ENCODE measurements around the gene CLCN5. TPM values are rescaled to one million over a fixed set of nuclear protein-coding genes. Genes with fewer than 3 reads are reported as not detected.

CLCN5 gene
- total RNA-seq, 1 donor from 2014 or later: 36.4 TPM

DNA sequence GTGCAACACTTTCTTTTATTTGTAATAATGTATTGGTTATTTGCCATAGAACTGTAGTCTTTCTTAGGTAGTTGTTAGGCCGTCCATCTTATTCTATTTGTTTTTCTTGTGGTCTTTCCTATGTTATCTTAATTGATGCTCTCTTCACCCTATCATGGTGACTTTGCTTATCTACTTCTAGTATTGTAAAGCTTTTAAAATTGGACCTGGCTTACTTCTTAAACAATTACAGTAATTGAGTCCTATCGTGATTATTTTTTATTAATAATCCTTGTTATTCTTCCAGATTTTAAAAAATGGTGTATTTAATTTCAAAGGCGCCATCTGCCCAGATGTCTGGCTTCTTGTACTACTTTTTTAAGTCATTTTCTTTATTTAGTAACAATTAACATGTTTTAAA lies 63.7 kb downstream of the CLCN5 start:
- Mint-ChIP-seq H3K36me3 (no peaks in the 10 kb centered on the region), H3K4me3 (no peak overlapping the region), H3K4me1 (ENCODE audit: unreplicated experiment) (peaks cover 6% of the 10 kb centered on the region), H3K27me3 (no peaks in the 10 kb centered on the region), H3K9me3 (no peaks in the 10 kb centered on the region), H3K27ac (no peak overlapping the region)
- TF ChIP-seq, protein P1, sequence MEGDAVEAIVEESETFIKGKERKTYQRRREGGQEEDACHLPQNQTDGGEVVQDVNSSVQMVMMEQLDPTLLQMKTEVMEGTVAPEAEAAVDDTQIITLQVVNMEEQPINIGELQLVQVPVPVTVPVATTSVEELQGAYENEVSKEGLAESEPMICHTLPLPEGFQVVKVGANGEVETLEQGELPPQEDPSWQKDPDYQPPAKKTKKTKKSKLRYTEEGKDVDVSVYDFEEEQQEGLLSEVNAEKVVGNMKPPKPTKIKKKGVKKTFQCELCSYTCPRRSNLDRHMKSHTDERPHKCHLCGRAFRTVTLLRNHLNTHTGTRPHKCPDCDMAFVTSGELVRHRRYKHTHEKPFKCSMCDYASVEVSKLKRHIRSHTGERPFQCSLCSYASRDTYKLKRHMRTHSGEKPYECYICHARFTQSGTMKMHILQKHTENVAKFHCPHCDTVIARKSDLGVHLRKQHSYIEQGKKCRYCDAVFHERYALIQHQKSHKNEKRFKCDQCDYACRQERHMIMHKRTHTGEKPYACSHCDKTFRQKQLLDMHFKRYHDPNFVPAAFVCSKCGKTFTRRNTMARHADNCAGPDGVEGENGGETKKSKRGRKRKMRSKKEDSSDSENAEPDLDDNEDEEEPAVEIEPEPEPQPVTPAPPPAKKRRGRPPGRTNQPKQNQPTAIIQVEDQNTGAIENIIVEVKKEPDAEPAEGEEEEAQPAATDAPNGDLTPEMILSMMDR (conservative IDR thresholded peaks at IDR 0.05): no peak
- no peak for DNase-seq (ENCODE audit: extremely low spot score, unreplicated experiment)

DNA sequence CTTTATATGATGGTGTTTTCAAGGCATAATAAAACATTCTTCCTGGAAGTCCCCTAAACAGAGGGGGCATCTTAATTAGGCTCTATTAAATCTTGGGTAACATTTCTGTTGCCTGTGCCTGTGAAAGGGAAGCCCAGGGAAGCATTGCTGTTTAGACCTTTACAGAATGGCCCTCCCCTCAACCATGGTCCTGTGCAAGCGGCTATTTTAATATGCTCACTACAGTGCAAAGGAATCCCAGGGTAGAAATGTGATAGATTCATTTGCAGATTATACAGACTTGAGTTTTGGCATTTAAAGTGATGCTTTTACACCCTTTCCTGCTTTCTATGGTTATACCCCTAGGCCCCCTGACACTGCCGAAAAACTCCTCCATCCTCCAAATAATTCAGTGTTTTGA lies 65.3 kb downstream of the CLCN5 start:
- H3K9me3 Mint-ChIP-seq: no peaks in the 10 kb centered on the region
- H3K27ac Mint-ChIP-seq: no peak overlapping the region
- H3K4me1 Mint-ChIP-seq (ENCODE audit: unreplicated experiment): peaks cover 6% of the 10 kb centered on the region
- H3K27me3 Mint-ChIP-seq: no peaks in the 10 kb centered on the region
- DNase-seq (ENCODE audit: extremely low spot score, unreplicated experiment): no peak
- TF ChIP-seq, protein P1 (conservative IDR thresholded peaks at IDR 0.05): no peak
- no peaks in the 10 kb centered on the region for H3K36me3 Mint-ChIP-seq
- H3K4me3 Mint-ChIP-seq: no peak overlapping the region

DNA sequence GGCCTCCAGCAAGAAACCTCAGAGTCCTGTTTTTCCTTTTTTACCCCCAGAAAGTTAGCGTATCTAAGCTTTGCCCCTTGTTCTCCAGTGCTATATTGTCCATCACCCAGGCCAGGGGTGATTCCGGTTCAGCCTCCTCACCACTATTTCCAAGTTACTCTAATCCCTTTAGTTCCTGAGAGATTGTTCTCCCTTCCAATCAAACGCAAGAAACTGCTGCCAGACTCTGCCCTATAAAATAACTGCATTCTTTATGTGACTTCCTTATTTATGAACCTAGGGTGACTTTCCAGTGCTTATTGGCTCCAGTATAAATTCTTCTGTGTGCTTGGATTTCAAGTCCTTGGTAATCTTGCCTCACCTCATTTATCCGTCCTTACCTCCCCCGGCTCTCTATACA lies 65.7 kb downstream of the CLCN5 start:
- no peak overlapping the region for H3K27ac Mint-ChIP-seq
- no peak for DNase-seq (ENCODE audit: extremely low spot score, unreplicated experiment)
- TF ChIP-seq, protein P1 (conservative IDR thresholded peaks at IDR 0.05): no peak
- no peaks in the 10 kb centered on the region for H3K9me3 Mint-ChIP-seq
- H3K4me3 Mint-ChIP-seq: peak overlapping the region; percentile 22
- peaks cover 6% of the 10 kb centered on the region for H3K4me1 Mint-ChIP-seq (ENCODE audit: unreplicated experiment)
- H3K27me3 Mint-ChIP-seq: no peaks in the 10 kb centered on the region
- no peaks in the 10 kb centered on the region for H3K36me3 Mint-ChIP-seq

DNA sequence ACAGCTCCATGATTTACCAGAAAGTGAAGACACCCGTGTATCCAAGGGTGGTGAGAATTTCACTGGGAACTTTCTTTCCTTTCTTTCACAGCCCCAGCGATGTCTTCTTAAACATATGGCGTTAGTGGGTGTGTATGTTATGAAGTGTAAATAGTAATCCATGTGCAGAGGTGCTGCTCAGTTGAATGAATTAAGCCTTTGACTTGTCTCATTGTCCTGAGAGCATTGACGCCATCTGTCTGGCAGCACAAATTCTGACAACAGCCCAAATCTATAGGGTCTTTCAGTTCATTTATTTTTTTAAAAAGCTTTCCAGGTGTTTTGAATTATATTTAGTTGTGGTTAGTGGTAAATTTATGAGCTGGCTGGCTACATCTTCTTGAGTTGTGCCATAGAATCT lies 69.4 kb downstream of the CLCN5 start:
- TF ChIP-seq, protein P1 (conservative IDR thresholded peaks at IDR 0.05): no peak
- Mint-ChIP-seq H3K4me3 (no peak overlapping the region), H3K27ac (no peak overlapping the region), H3K36me3 (no peaks in the 10 kb centered on the region), H3K4me1 (ENCODE audit: unreplicated experiment) (peaks cover 11% of the 10 kb centered on the region), H3K27me3 (no peaks in the 10 kb centered on the region), H3K9me3 (no peaks in the 10 kb centered on the region)
- no peak for DNase-seq (ENCODE audit: extremely low spot score, unreplicated experiment)

DNA sequence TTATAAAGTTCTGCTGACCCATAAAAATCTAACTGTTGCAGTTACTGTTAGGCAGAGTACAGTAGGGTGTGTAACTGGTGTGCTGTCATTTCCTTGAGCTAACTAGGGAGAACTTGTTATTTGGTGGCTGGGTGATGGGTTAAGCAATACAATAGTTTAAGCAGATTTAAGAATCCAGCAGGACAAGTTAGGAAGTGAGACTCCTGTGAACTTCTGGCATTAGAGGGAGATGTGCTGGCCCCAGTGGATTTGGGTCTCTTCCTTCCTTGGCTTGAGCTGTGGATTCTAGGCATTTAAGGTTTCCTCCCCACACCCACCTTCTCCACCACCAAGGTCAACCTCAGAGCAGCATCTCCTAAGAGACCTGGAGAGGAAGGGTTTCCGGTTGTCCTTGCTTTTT lies 70.5 kb downstream of the CLCN5 start:
- H3K27me3 Mint-ChIP-seq: no peaks in the 10 kb centered on the region
- H3K27ac Mint-ChIP-seq: no peak overlapping the region

More for the DNA sequence above, 70.5 kb downstream of the CLCN5 start:
- DNase-seq (ENCODE audit: extremely low spot score, unreplicated experiment): no peak
- H3K4me1 Mint-ChIP-seq (ENCODE audit: unreplicated experiment): peaks cover 10% of the 10 kb centered on the region
- H3K9me3 Mint-ChIP-seq: no peaks in the 10 kb centered on the region
- H3K36me3 Mint-ChIP-seq: no peaks in the 10 kb centered on the region
- TF ChIP-seq, protein P1 (conservative IDR thresholded peaks at IDR 0.05): no peak
- H3K4me3 Mint-ChIP-seq: no peak overlapping the region
